Measurements from ENCODE around the gene DTHD1. TPM values are rescaled to one million over a fixed set of nuclear protein-coding genes. Genes with fewer than 3 reads are reported as not detected.

DTHD1 gene
- total and polyA plus RNA-seq, 2 of the 8 experiments (the other 6 are each of a cell fraction or from before 2014, with no cell fraction given), result not detected

DNA sequence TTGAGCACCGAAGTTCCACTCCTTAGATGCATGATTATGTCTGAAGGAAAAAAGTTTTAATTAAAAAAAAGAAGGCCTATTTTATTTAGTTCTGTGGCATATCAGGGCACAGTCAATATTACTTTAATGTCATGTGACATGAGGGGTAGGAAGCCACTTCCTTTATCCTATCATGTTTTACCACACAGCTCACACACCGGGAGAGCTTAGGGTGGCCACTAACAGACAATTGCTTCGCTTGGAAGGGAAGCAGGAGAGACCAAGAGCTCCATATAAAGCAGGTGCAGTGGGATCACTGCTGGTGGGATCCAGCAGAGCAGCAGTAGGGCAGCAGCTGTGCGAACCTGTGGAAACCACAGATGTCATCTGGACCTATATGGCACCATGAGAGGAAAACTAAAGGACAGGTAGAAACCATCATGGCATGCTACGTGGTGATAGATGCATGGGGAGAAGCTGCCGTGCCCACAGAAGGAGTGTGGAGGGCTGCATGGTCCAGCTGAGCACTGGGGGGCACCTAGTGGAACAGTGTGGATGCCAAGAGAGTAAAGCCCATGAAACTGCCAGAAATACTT, 52.0 kb downstream of the DTHD1 start:
- ChIA-PET POLR2A (ENCODE audit: partially characterized antibody) (no interaction called here), CTCF (ENCODE audit: partially characterized antibody) (interaction anchor here (0.7 to 1.5 kb wide), 4 partner anchors 11 to 490 kb away, joined by 3 to 6 read pairs (median 4); no protein-coding TSS in a partner anchor)
- WGBS, 2 experiments (ENCODE audit: extremely low coverage in 1 of 2, insufficient coverage in 1 of 2, insufficient read length in 1 of 2, insufficient replicate concordance in 2 of 2, low coverage in 1 of 2, low lambda C conversion rate in 2 of 2, missing lambda C conversion rate in 1 of 2), result 91% methylated on average over 6 of the region's 6 CpGs; no CpG with 5 or more reads in 1 of the 2 experiments

More for the DNA sequence above, 52.0 kb downstream of the DTHD1 start:
- H3K9ac ChIP-seq (replicated peaks in 1 of 4; ENCODE audit: extremely low read depth in 1 of 4, low read depth in 3 of 4, low read length in 3 of 4), result no peak overlapping the region
- H3K27me3 ChIP-seq (replicated peaks in 1 of 4; ENCODE audit: control insufficient read depth in 3 of 4, extremely low read depth in 1 of 4, insufficient read depth in 3 of 4, low read length in 3 of 4), result no peaks in the 10 kb centered on the region
- no peak overlapping the region for H3K14ac ChIP-seq (ENCODE audit: insufficient read length)
- no peak overlapping the region for H4K8ac ChIP-seq (ENCODE audit: extremely low read depth, insufficient read depth, low read length)
- H2BK20ac ChIP-seq (ENCODE audit: low read length), result no peak overlapping the region
- H4K91ac ChIP-seq (replicated peaks; ENCODE audit: insufficient read length, low read length), result no peak overlapping the region
- H3K4ac ChIP-seq (replicated peaks; ENCODE audit: insufficient read length, low read depth, low read length), result no peak overlapping the region
- no peak overlapping the region for H3K18ac ChIP-seq (ENCODE audit: extremely low read depth, low read length)
- no peaks in the 10 kb centered on the region for H4K20me1 ChIP-seq (replicated peaks in 1 of 2; ENCODE audit: control insufficient read depth in 1 of 2, insufficient read depth in 2 of 2, low read length in 2 of 2)
- no peak overlapping the region for H2BK15ac ChIP-seq (ENCODE audit: low read length)
- H3K9me3 ChIP-seq (ENCODE audit: insufficient read depth in 2 of 2, low read depth in 1 of 2, low read length in 1 of 2), result no peaks in the 10 kb centered on the region
- H2BK120ac ChIP-seq (replicated peaks; ENCODE audit: low read depth, low read length), result no peak overlapping the region
- no peak overlapping the region for H3K27ac ChIP-seq (ENCODE audit: low read depth, low read length)
- no peak overlapping the region for H2BK5ac ChIP-seq (ENCODE audit: low read depth, low read length)
- no peak overlapping the region for H3K4me2 ChIP-seq (ENCODE audit: insufficient read depth in 1 of 2, low read depth in 2 of 2, low read length in 2 of 2)
- DNase-seq (ENCODE audit: low read depth in 1 of 2, low spot score in 2 of 2) (no peak), FAIRE-seq (no peak)
- H3K79me2 ChIP-seq (ENCODE audit: control insufficient read depth in 1 of 2, insufficient read depth in 2 of 2, low read length in 2 of 2), result no peaks in the 10 kb centered on the region
- H2BK12ac ChIP-seq (ENCODE audit: low read depth, low read length), result no peak overlapping the region
- H3K36me3 ChIP-seq (ENCODE audit: control insufficient read depth in 2 of 4, insufficient read depth in 4 of 4, low read length in 3 of 4), result no peaks in the 10 kb centered on the region
- TF ChIP-seq SIN3A (conservative IDR thresholded peaks at IDR 0.05 in 1 of 2, IDR thresholded peaks at IDR 0.05 in 1 of 2; ENCODE audit: low read depth in 1 of 2, low read length in 2 of 2) (no peak), FOSL1 (IDR thresholded peaks at IDR 0.05; ENCODE audit: insufficient read depth, low read depth, low read length) (no peak), TAF7 (optimal IDR thresholded peaks at IDR 0.05; ENCODE audit: borderline replicate concordance, low read depth, low read length) (no peak), HDAC2 (IDR thresholded peaks at IDR 0.05; ENCODE audit: borderline replicate concordance in 1 of 2, low read depth in 2 of 2, low read length in 2 of 2) (no peak), ASH2L (IDR thresholded peaks at IDR 0.05; ENCODE audit: low read length) (no peak), KDM1A (IDR thresholded peaks at IDR 0.05; ENCODE audit: borderline replicate concordance, low read length) (no peak), TAF1 (IDR thresholded peaks at IDR 0.05; ENCODE audit: low read depth, low read length) (no peak)
- TF ChIP-seq, protein P1, sequence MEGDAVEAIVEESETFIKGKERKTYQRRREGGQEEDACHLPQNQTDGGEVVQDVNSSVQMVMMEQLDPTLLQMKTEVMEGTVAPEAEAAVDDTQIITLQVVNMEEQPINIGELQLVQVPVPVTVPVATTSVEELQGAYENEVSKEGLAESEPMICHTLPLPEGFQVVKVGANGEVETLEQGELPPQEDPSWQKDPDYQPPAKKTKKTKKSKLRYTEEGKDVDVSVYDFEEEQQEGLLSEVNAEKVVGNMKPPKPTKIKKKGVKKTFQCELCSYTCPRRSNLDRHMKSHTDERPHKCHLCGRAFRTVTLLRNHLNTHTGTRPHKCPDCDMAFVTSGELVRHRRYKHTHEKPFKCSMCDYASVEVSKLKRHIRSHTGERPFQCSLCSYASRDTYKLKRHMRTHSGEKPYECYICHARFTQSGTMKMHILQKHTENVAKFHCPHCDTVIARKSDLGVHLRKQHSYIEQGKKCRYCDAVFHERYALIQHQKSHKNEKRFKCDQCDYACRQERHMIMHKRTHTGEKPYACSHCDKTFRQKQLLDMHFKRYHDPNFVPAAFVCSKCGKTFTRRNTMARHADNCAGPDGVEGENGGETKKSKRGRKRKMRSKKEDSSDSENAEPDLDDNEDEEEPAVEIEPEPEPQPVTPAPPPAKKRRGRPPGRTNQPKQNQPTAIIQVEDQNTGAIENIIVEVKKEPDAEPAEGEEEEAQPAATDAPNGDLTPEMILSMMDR (IDR thresholded peaks at IDR 0.05; ENCODE audit: control extremely low read depth in 1 of 3, insufficient read depth in 1 of 3, low read depth in 1 of 3, low read length in 3 of 3), result no peak
- H3K23ac ChIP-seq (ENCODE audit: insufficient read length), result no peak overlapping the region
- H4K5ac ChIP-seq (ENCODE audit: insufficient read length, low read depth, low read length), result no peak overlapping the region
- peaks cover 0 to 3% (median 0%) of the 10 kb centered on the region in 4 experiments; a peak in 1 of 7 replicates for H3K4me1 ChIP-seq (replicated peaks in 1 of 4; ENCODE audit: control insufficient read depth in 3 of 4, insufficient read depth in 4 of 4, low read length in 3 of 4)
- no peak overlapping the region for H2AK5ac ChIP-seq (ENCODE audit: low read depth, low read length)
- H3K79me1 ChIP-seq (ENCODE audit: low read depth, low read length), result no peaks in the 10 kb centered on the region
- no peaks in the 10 kb centered on the region for H3K23me2 ChIP-seq (ENCODE audit: low read depth, low read length)
- no peak overlapping the region for H3K56ac ChIP-seq (replicated peaks; ENCODE audit: insufficient read length, low read depth, low read length)
- no peak overlapping the region for H2AFZ ChIP-seq (ENCODE audit: low read length)
- H3K4me3 ChIP-seq (ENCODE audit: extremely low read depth in 1 of 4, insufficient read depth in 2 of 4, low read depth in 3 of 4, low read length in 4 of 4), result no peak overlapping the region
